GM18520 (cell line): ENCODE data around the gene MTG1.
"Not testable (repeated sequence)": the region's sequence is repeated elsewhere in the genome, so short reads cannot be mapped to it uniquely, and the experiment has no call there.

Experiments used
- ATAC-seq: cut with Tn5 transposase; IDR thresholded peaks from one replicate; pipeline ENCODE4 v1.9.1; 2021; ENCODE audit not compliant: unreplicated experiment

MTG1 gene

DNA sequence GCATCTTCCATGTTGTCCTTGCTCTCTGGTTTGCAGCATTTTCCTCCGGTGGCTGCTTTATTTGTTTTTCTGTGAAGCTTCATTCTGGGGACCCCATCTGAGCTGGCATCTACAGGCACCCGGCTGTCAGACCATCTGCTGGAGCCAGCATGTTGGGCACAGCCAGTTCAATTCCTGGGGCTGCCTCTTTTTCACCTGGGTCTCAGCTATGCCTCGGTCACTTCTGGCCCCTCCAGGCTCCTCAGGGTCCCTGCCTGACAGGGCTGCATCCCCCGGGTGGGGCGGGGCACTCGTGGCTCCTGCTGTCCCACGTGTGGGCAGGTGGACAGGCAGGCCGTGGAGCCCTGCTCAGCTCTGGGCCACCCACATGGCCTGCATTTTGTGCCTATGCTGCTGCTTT lies 67.9 kb downstream of the MTG1 start:
- no peak for ATAC-seq

DNA sequence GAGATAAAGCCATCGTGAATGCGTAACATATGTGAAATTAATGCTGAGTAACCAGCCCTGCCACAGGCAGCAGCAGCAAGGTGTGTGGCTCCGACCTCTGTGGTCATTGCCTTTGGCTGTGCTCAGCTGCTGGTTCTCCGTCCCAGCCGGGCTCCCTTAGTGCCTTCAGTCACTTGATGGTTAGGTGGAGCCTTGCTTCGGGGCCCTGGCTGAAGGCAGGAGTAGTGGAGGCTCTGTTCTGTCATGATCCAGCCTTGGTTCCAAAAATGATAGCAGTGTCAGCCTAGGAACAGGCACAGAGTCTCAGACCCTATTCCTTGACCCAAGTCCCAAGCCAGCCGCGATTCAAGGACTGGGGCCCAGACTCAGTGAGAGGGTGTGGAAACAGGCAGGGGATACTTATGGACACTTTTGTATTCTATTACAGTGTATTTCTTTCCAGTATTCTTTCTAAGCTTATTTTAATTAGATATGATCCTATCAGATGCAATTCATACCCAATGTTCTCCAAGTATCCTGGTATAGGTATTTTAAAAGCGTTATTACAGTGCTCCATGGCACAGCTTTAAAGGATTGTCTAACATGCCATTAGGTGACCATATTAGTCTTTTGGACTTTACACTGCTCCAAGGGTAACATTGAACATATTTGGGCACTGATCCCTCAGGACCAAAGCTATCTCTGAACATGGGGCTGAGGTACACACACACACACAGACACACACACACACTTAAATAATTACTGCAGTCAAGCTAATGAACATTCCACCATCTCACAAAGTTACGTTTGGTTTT lies 68.8 kb downstream of the MTG1 start:
- no peak for ATAC-seq

DNA sequence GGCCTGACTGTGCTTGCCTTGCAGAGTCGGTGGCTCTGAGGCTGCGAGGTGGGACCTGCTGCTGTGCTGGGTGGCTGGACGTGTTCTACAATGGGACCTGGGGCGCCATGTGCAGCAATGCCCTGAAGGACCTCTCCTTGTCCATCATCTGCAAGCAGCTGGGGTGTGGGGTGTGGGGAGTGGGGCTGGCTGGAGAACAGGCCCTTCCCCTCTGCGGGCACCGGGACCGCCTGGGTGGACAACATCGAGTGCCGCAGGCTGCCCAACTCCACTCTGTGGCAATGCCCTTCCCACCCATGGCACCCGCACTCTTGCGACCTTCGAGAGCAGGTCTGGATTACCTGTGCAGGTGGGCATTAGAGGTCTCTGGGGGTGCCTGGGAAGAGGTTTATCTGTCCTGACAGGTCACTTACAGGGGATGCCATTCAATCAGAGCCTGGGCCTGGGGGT lies 70.7 kb downstream of the MTG1 start:
- no peak for ATAC-seq

DNA sequence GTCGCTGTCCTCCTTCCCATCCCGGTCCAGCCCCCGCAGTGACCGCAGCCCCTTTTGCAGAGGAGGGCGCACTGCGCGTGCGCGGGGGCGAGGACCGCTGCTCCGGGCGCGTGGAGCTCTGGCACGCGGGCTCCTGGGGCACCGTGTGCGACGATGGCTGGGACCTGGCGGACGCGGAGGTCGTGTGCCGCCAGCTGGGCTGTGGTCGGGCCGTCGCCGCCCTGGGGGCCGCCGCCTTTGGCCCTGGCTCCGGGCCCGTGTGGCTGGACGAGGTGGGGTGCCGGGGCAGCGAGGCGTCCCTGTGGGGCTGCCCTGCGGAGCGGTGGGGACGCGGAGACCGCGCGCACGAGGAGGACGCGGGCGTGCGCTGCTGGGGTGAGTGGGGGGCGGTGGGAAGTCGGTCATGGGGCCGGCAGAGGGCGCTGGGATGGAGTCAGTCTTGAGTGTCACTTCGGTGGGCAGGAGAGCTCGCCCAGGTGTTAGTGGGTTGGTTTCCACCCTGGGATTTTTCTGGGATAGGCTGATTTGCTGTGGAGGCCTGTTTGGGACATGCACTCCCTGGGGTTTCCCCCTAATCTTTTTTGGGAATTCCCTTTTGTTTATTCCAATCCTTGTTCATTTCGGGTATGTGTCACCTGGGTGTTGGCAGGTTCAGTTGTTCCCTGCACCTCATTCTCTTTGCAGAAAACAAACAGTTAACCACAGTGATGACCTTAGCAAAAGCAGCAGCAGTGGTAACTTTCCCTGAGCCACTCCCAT lies 71.4 kb downstream of the MTG1 start:
- no peak for ATAC-seq

DNA sequence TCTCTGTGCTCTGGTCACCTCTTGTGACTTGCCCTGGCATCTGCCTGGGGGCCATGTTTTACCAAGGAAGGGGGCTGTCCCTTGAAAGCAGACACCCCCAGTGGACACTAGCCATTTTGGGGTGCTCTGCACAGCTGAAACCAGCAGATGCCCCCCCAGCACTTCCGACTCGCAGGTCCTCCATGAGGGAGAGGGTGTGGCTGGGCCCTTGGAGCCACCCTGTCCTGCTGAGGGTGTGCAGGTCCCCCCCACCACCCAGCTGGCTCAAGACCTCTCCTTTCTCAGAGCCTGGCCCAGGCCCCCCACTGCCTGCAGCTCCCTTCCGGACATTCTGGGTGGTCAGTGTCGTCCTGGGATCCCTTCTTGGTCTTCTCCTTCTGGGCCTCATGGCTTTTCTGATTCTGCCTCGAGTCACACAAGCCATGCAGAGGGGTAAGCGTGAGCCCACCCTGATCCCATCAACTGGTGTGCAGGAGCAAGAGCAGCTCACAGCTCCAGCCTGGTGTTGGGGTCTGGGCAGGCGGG lies 72.1 kb downstream of the MTG1 start:
- no peak for ATAC-seq

DNA sequence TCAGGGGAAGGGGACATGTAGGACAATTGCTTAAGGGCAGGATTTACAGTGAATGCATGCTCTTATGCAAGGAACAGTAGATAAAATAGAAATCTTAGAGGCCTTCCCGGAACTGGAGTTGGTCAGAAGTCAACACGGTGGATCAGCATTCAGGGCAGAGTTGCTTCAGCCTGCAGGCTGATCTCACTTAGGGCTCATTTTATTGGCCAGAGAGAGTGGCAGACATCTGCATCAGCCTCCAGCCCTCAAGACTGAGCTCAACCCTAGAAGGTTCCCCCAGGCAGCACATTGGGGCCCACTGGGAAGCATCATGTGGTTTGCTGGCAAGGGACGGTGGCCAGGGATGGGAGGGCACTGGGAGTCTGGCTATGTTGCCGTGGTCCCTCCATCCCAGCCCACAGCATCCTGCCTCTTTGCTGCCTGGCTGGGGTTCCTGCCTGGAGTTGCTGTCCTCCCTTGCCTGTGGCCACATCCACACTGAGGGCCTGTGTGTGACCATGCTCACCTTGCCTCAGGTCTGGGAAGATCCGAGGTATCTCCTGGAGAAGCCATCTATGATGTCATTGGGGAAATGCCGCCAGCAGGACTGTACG lies 72.8 kb downstream of the MTG1 start:
- no peak for ATAC-seq

DNA sequence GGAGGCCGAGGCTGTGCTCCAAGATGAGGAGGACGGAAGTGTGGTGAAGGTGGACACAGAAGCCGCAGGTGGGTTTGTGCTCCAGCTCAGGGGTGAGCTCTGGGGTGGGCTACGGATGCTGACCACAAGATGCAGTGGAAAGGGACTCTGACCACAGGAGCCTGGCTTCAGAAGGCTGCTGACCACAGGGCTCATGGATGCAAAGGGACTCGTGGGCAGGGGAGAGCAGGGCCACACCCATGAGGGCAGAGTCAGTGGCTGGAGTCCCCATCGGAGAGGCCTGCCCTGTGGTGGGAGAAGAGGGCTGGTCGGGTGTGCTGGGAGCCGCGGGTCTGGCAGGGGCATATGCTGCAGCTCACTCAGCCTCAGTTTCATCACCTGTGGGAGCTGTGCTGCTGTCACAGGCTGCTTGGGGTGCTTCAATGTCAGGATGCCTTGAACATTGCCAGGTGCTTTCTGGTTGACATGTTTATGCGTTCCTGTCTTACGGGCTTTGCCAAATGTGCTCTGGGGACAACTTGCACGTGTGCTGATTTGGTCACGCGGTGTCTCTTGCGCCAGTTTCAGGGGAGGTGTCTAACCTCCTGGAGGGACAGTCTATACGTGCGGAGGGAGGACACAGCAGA lies 73.4 kb downstream of the MTG1 start:
- ATAC-seq, result no peak

DNA sequence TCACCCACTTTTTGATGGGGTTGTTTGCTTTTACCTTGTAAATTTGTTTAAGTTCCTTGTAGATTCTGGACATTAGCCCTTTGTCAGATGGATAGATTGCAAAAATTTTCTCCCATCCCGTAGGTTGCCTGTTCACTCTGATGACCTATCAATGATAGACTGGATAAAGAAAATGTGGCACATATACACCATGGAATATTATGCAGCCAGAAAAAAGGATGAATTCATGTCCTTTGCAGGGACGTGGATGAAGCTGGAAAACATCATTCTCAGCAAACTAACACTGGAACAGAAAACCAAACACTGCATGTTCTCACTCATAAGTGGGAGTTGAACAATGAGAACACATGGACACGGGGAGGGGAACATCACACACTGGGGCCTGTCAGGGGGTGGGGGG lies 75.2 kb downstream of the MTG1 start:
- ATAC-seq, result not testable (repeated sequence)

DNA sequence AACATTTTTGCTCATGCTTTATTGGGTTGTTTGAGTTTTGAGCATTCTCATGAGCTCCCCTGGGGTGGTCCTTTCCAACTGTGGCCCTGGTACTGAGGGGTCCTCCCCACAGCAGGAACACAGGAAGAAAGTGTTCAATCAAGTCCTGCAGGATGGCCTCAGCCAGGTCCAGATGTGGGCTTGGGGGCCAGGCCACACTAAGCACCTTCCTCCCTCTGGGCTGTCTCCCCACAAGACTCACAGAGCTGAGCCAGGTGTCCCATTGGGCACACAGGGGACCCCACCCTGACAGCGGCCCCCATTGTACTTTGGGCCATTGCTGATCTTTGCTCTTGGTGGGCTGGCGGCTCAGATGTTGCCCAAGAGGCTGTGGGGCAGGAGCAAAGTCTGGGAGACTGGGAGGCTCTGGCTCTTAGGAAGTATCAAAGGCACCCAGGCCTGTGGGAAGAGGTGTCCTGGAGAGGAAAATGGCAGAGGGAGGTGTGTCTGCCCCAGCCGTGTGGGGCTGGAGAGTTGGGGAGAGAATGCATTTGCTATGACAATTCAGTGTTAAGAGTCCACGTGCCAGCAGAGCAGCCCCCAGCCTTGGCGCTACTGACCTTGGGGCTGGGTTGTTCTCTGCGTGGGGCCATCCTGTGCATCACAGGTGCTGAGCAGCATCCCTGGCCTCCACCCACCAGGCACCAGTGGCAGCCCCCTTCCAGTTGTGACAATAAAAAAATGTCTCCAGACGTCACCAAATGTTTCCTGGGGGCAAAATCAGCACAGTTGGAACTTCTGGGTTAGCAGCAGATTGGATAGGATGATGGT lies 77.5 kb downstream of the MTG1 start:
- ATAC-seq, result no peak
